HG03135 (cell line): ENCODE results near the gene KNSTRN.

Experiments
- ATAC-seq: cut with Tn5 transposase; IDR thresholded peaks from one replicate; pipeline ENCODE4 v1.9.1; 2021; ENCODE audit warnings: mild to moderate bottlenecking, moderate library complexity; ENCODE audit not compliant: unreplicated experiment

The KNSTRN gene

GRCh38 chr15:40428185-40428584 is 45.7 kb downstream of the KNSTRN start:
- ATAC-seq, result no peak

- no peak for ATAC-seq
Measured at GRCh38 chr15:40429068-40429710, 46.7 kb downstream of the KNSTRN start.

GRCh38 chr15:40430271-40430805 is 47.8 kb downstream of the KNSTRN start:
- no peak for ATAC-seq

GRCh38 chr15:40435023-40435709 is 52.6 kb downstream of the KNSTRN start:
- no peak for ATAC-seq

- ATAC-seq, result no peak
Measured at GRCh38 chr15:40435710-40436089, 53.2 kb downstream of the KNSTRN start.

- ATAC-seq, result no peak
Measured at GRCh38 chr15:40436116-40436891, 53.8 kb downstream of the KNSTRN start.

- no peak for ATAC-seq
Measured at GRCh38 chr15:40436892-40437751, 54.6 kb downstream of the KNSTRN start.

- no peak for ATAC-seq
Measured at GRCh38 chr15:40437752-40438687, 55.5 kb downstream of the KNSTRN start.

- ATAC-seq, result no peak
Measured at GRCh38 chr15:40438712-40439111, 56.2 kb downstream of the KNSTRN start.

GRCh38 chr15:40439461-40439959 is 57.0 kb downstream of the KNSTRN start:
- no peak for ATAC-seq

GRCh38 chr15:40439960-40440742 is 57.6 kb downstream of the KNSTRN start:
- no peak for ATAC-seq

- ATAC-seq, result peak; percentile 78
Measured at GRCh38 chr15:40440743-40441564, 58.4 kb downstream of the KNSTRN start, which contains the start of gene BAHD1. Gene BAHD1 (plus strand): TSS chr15:40440953. CDS start chr15:40458465, 17,512 bp downstream.

GRCh38 chr15:40441565-40442531 is 59.3 kb downstream of the KNSTRN start:
- peak; percentile 8 for ATAC-seq

- ATAC-seq, result no peak
Measured at GRCh38 chr15:40443255-40443654, 60.7 kb downstream of the KNSTRN start.

- no peak for ATAC-seq
Measured at GRCh38 chr15:40443846-40444245, 61.3 kb downstream of the KNSTRN start.
